ENCODE data around the gene MMP2. TPM values are rescaled to one million over a fixed set of nuclear protein-coding genes. Genes with fewer than 3 reads are reported as not detected.

Gene MMP2
- total RNA-seq, 1 experiment from 2014 or later = 61.3 TPM

GRCh38 chr16:55452996-55453395 is 26.0 kb upstream of the MMP2 start (continued):
- TF ChIP-seq AFF4 (CRISPR knock-in tag; IDR thresholded peaks at IDR 0.05; ENCODE audit: borderline replicate concordance) = no peak
- no peak for TF ChIP-seq IRF1 (CRISPR knock-in tag; IDR thresholded peaks at IDR 0.05)
- TF ChIP-seq, protein P1, sequence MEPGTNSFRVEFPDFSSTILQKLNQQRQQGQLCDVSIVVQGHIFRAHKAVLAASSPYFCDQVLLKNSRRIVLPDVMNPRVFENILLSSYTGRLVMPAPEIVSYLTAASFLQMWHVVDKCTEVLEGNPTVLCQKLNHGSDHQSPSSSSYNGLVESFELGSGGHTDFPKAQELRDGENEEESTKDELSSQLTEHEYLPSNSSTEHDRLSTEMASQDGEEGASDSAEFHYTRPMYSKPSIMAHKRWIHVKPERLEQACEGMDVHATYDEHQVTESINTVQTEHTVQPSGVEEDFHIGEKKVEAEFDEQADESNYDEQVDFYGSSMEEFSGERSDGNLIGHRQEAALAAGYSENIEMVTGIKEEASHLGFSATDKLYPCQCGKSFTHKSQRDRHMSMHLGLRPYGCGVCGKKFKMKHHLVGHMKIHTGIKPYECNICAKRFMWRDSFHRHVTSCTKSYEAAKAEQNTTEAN (CRISPR knock-in tag; IDR thresholded peaks at IDR 0.05) = no peak
- no peak for TF ChIP-seq NFYB (CRISPR knock-in tag; conservative IDR thresholded peaks at IDR 0.05; ENCODE audit: low read depth)

- ATAC-seq = no peak
- no peaks in the 10 kb centered on the region for H3K36me3 Mint-ChIP-seq
- DNase-seq (ENCODE audit: low spot score) = no peak
- TF ChIP-seq ATF1 (CRISPR knock-in tag; IDR thresholded peaks at IDR 0.05) (no peak), IRF1 (CRISPR knock-in tag; IDR thresholded peaks at IDR 0.05) (no peak), TP53 (CRISPR knock-in tag; IDR thresholded peaks at IDR 0.05) (no peak), ZNF671 (CRISPR knock-in tag; IDR thresholded peaks at IDR 0.05) (no peak), ATF2 (CRISPR knock-in tag; IDR thresholded peaks at IDR 0.05; ENCODE audit: borderline replicate concordance, low read depth) (no peak), E2F1 (CRISPR knock-in tag; IDR thresholded peaks at IDR 0.05) (no peak), GRHL2 (CRISPR knock-in tag; IDR thresholded peaks at IDR 0.05; ENCODE audit: insufficient replicate concordance, severe bottlenecking) (no peak), GTF2I (CRISPR knock-in tag; conservative IDR thresholded peaks at IDR 0.05) (no peak), MAX (CRISPR knock-in tag; IDR thresholded peaks at IDR 0.05) (no peak)
- TF ChIP-seq, protein P2, sequence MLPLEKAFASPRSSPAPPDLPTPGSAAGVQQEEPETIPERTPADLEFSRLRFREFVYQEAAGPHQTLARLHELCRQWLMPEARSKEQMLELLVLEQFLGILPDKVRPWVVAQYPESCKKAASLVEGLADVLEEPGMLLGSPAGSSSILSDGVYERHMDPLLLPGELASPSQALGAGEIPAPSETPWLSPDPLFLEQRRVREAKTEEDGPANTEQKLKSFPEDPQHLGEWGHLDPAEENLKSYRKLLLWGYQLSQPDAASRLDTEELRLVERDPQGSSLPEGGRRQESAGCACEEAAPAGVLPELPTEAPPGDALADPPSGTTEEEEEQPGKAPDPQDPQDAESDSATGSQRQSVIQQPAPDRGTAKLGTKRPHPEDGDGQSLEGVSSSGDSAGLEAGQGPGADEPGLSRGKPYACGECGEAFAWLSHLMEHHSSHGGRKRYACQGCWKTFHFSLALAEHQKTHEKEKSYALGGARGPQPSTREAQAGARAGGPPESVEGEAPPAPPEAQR (CRISPR knock-in tag; IDR thresholded peaks at IDR 0.05) = no peak
- H3K27ac Mint-ChIP-seq = no peak overlapping the region
- peaks cover 4% of the 10 kb centered on the region; the same call in 1 of the 2 replicates for H3K4me1 Mint-ChIP-seq
- ChIA-PET POLR2A (no interaction called here), CTCF (interaction anchor here (1.2 kb wide), 1 partner anchor 11 kb away, joined by 4 read pairs; no protein-coding TSS in a partner anchor)
- peaks cover 10% of the 10 kb centered on the region for H3K9me3 Mint-ChIP-seq
- no peak overlapping the region for H3K4me3 Mint-ChIP-seq
- H3K27me3 Mint-ChIP-seq (ENCODE audit: low read depth) = no peaks in the 10 kb centered on the region
Measured at GRCh38 chr16:55453909-55454308, 25.1 kb upstream of the MMP2 start.

All from WTC11 (cell line).